LNCaP clone FGC (cell line): Measurements from ENCODE around the gene SOX6.

Experiments
- DNase-seq: peaks from one replicate; pipeline ENCODE4 v3.0.0-alpha.2; 2011; ENCODE audit warnings: low read depth
- H3K4me3 ChIP-seq: 2 replicates; pipeline ENCODE4 v1.5.1; 2011; ENCODE audit warnings: mild to moderate bottlenecking, low read depth, low read length, control low read depth
- CTCF ChIP-seq: IDR thresholded peaks from 2 replicates; pipeline ENCODE4 v1.5.1; 2012; ENCODE audit warnings: mild to moderate bottlenecking; ENCODE audit not compliant: control insufficient read depth, insufficient read depth; ENCODE audit errors: extremely low read depth

The SOX6 gene

GRCh38 chr11:16365581-16366228 lies 9.4 kb upstream of the SOX6 start:
- no peak for DNase-seq
- TF ChIP-seq CTCF: no peak
- no peak overlapping the region for H3K4me3 ChIP-seq

- TF ChIP-seq CTCF: no peak
- DNase-seq: no peak
- H3K4me3 ChIP-seq: no peak overlapping the region
These were observed 7.9 kb upstream of the SOX6 start for GRCh38 chr11:16364254-16364653.

DNA sequence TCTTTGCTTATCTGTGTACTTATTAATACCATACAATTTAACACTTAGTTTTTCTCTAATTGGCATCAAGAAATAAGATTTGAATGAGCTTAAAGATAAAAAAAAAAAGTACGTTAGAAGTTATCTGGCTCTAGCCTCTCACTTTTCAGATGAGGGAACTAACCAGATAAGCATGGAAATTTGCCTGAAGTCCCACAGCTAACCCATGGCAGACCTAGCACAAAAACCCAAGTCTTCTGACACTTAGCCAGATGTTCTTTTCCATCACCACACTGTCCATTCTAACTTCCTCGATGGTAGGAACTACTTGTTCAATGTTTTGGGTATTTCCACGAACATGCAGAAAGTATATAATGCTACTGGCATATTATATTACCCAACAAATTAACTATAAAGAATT lies 7.4 kb upstream of the SOX6 start:
- no peak for DNase-seq
- no peak overlapping the region for H3K4me3 ChIP-seq

DNA sequence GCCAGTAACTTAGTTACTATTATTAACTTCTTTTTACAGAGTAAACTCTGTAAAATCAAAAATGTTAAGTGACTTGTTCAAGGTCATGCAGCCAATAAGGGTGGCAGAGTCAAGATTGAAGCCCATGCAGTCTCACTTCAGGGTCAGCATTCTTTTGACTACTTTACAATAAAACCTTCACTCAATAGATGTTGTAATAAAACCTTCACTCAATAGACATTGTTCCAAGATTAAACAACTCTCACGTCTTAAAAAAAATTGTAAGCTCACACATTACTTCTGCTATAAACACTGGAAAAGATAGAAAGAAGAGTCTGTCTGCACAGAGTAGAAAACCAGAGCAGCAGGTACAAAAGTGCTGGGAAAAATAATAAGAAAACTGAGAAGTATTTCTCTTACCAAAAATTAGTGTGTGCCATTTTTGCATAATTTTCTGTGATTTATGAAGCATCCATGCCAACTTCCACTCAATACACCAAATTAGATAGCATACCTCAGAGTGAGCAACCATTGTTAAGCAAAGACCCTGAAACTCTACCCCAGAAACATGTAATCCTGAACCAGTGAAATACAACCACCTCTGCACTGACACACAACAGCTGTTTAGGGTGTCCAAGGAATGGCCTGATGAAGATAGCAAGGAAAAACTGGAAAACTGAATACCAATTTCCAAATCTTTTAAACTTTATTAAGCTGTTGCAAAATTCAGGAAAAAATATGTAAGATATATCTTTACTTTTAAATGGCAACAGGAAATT lies 4.9 kb upstream of the SOX6 start:
- no peak for DNase-seq
- no peak overlapping the region for H3K4me3 ChIP-seq
- TF ChIP-seq CTCF: no peak

More for the DNA sequence above, 7.4 kb upstream of the SOX6 start:
- TF ChIP-seq CTCF: no peak

- TF ChIP-seq CTCF: no peak
- no peak for DNase-seq
- H3K4me3 ChIP-seq: no peak overlapping the region
These were observed 3.0 kb upstream of the SOX6 start for GRCh38 chr11:16359369-16359768.

- H3K4me3 ChIP-seq: no peak overlapping the region
- no peak for TF ChIP-seq CTCF
- DNase-seq: peak; percentile 18
These were observed 2.4 kb upstream of the SOX6 start for GRCh38 chr11:16358726-16359125.

GRCh38 chr11:16357775-16358174 lies 1.4 kb upstream of the SOX6 start:
- DNase-seq: peak; percentile 34
- TF ChIP-seq CTCF: no peak
- H3K4me3 ChIP-seq: no peak overlapping the region
